ENCODE data around the gene LRCH1.

The LRCH1 gene

GRCh38 chr13:46736541-46737310 lies 183.8 kb downstream of the LRCH1 start:
- ChIA-PET POLR2A (no interaction called here), CTCF (no interaction called here)
- DNase-seq (ENCODE audit: extremely low spot score), result no peak
- TF ChIP-seq FOXA1 (IDR thresholded peaks at IDR 0.05) (no peak), ARNT (IDR thresholded peaks at IDR 0.05) (no peak), L3MBTL2 (conservative IDR thresholded peaks at IDR 0.05) (no peak)

- ChIA-PET POLR2A (interaction anchor here (0.5 kb wide), 1 partner anchor 63 kb away, joined by 3 read pairs; no protein-coding TSS in a partner anchor), CTCF (no interaction called here)
- TF ChIP-seq TARDBP (IDR thresholded peaks at IDR 0.05) (no peak), PKNOX1 (IDR thresholded peaks at IDR 0.05) (no peak), FOXA1 (IDR thresholded peaks at IDR 0.05) (no peak)
- no peak for DNase-seq (ENCODE audit: extremely low spot score)
Observed at GRCh38 chr13:46738055-46738454, 185.1 kb downstream of the LRCH1 start.

GRCh38 chr13:46738766-46739165 lies 185.8 kb downstream of the LRCH1 start:
- DNase-seq (ENCODE audit: extremely low spot score), result no peak
- ChIA-PET POLR2A (no interaction called here), CTCF (no interaction called here)
- TF ChIP-seq BHLHE40 (IDR thresholded peaks at IDR 0.05; ENCODE audit: borderline replicate concordance) (no peak), FOXM1 (IDR thresholded peaks at IDR 0.05; ENCODE audit: borderline replicate concordance) (no peak), NFRKB (IDR thresholded peaks at IDR 0.05) (no peak)

GRCh38 chr13:46739447-46740098 lies 186.6 kb downstream of the LRCH1 start:
- DNase-seq (ENCODE audit: extremely low spot score), result no peak
- TF ChIP-seq FOXK2 (IDR thresholded peaks at IDR 0.05), result no peak
- no peak for TF ChIP-seq L3MBTL2 (conservative IDR thresholded peaks at IDR 0.05)
- TF ChIP-seq NFRKB (IDR thresholded peaks at IDR 0.05), result no peak
- no peak for TF ChIP-seq ELF4 (IDR thresholded peaks at IDR 0.05)
- TF ChIP-seq BHLHE40 (IDR thresholded peaks at IDR 0.05; ENCODE audit: borderline replicate concordance), result no peak
- TF ChIP-seq FOXA1 (IDR thresholded peaks at IDR 0.05), result no peak
- no peak for TF ChIP-seq ARNT (IDR thresholded peaks at IDR 0.05)
- no peak for TF ChIP-seq ZNF384 (IDR thresholded peaks at IDR 0.05)
- no peak for TF ChIP-seq LEF1 (IDR thresholded peaks at IDR 0.05; ENCODE audit: borderline replicate concordance)
- TF ChIP-seq SUZ12 (IDR thresholded peaks at IDR 0.05), result no peak
- no peak for TF ChIP-seq SP1 (IDR thresholded peaks at IDR 0.05)
- TF ChIP-seq TARDBP (IDR thresholded peaks at IDR 0.05), result no peak
- TF ChIP-seq FOXM1 (IDR thresholded peaks at IDR 0.05; ENCODE audit: borderline replicate concordance), result no peak
- no peak for TF ChIP-seq PKNOX1 (IDR thresholded peaks at IDR 0.05)
- no peak for TF ChIP-seq CTBP1 (IDR thresholded peaks at IDR 0.05; ENCODE audit: borderline replicate concordance)
- TF ChIP-seq HDGF (IDR thresholded peaks at IDR 0.05; ENCODE audit: borderline replicate concordance), result no peak
- POLR2A ChIA-PET, result no interaction called here
- CTCF ChIA-PET, result no interaction called here

- POLR2A ChIA-PET, result no interaction called here
- TF ChIP-seq PKNOX1 (IDR thresholded peaks at IDR 0.05) (no peak), FOXK2 (IDR thresholded peaks at IDR 0.05) (no peak), ARNT (IDR thresholded peaks at IDR 0.05) (no peak), FOXA1 (IDR thresholded peaks at IDR 0.05) (no peak), ZNF384 (IDR thresholded peaks at IDR 0.05) (no peak), SP1 (IDR thresholded peaks at IDR 0.05) (no peak), CTBP1 (IDR thresholded peaks at IDR 0.05; ENCODE audit: borderline replicate concordance) (no peak), FOXM1 (IDR thresholded peaks at IDR 0.05; ENCODE audit: borderline replicate concordance) (no peak), ELF4 (IDR thresholded peaks at IDR 0.05) (no peak), NFRKB (IDR thresholded peaks at IDR 0.05) (no peak), TARDBP (IDR thresholded peaks at IDR 0.05) (no peak), BHLHE40 (IDR thresholded peaks at IDR 0.05; ENCODE audit: borderline replicate concordance) (no peak), SUZ12 (IDR thresholded peaks at IDR 0.05) (no peak), LEF1 (IDR thresholded peaks at IDR 0.05; ENCODE audit: borderline replicate concordance) (no peak), L3MBTL2 (conservative IDR thresholded peaks at IDR 0.05) (no peak), HDGF (IDR thresholded peaks at IDR 0.05; ENCODE audit: borderline replicate concordance) (no peak)
- CTCF ChIA-PET, result no interaction called here
- DNase-seq (ENCODE audit: extremely low spot score), result no peak
Observed at GRCh38 chr13:46743191-46743590, 190.2 kb downstream of the LRCH1 start.

GRCh38 chr13:46745062-46745461 lies 192.1 kb downstream of the LRCH1 start:
- DNase-seq (ENCODE audit: extremely low spot score), result no peak
- ChIA-PET POLR2A (no interaction called here), CTCF (no interaction called here)
- TF ChIP-seq SUZ12 (IDR thresholded peaks at IDR 0.05), result no peak
- no peak for TF ChIP-seq TARDBP (IDR thresholded peaks at IDR 0.05)
- TF ChIP-seq CTBP1 (IDR thresholded peaks at IDR 0.05; ENCODE audit: borderline replicate concordance), result no peak
- TF ChIP-seq FOXM1 (IDR thresholded peaks at IDR 0.05; ENCODE audit: borderline replicate concordance), result no peak
- no peak for TF ChIP-seq PKNOX1 (IDR thresholded peaks at IDR 0.05)
- no peak for TF ChIP-seq FOXA1 (IDR thresholded peaks at IDR 0.05)
- no peak for TF ChIP-seq SP1 (IDR thresholded peaks at IDR 0.05)
- no peak for TF ChIP-seq HDGF (IDR thresholded peaks at IDR 0.05; ENCODE audit: borderline replicate concordance)
- no peak for TF ChIP-seq ELF4 (IDR thresholded peaks at IDR 0.05)

Measured in HEK293T (cell line).